Ishikawa (cell line): ENCODE measurements around the gene BEND5.

Experiments
- CREB1 ChIP-seq: IDR thresholded peaks from 2 replicates; pipeline ENCODE4 v1.6.1; 2012; ENCODE audit warnings: low read depth
- EP300 ChIP-seq: IDR thresholded peaks from 2 replicates; pipeline ENCODE4 v1.6.1; 2012; ENCODE audit warnings: borderline replicate concordance
- FOXM1 ChIP-seq: IDR thresholded peaks from 2 replicates; pipeline ENCODE4 v1.6.1; 2012; ENCODE audit warnings: low read depth, borderline replicate concordance
- MAX ChIP-seq: IDR thresholded peaks from 2 replicates; pipeline ENCODE4 v1.6.1; 2012
- RAD21 ChIP-seq: IDR thresholded peaks from 2 replicates; pipeline ENCODE4 v1.6.1; 2012; ENCODE audit warnings: low read depth
- REST ChIP-seq: IDR thresholded peaks from 2 replicates; pipeline ENCODE4 v1.6.1; 2012; ENCODE audit warnings: low read depth, mild to moderate bottlenecking
- YY1 ChIP-seq: IDR thresholded peaks from 2 replicates; pipeline ENCODE4 v1.6.1; 2012; ENCODE audit warnings: low read depth

GRCh38 chr1:48761411-48761810 is 15.3 kb downstream of the BEND5 start:
- no peak for TF ChIP-seq RAD21
- no peak for TF ChIP-seq YY1
- TF ChIP-seq MAX: no peak
- TF ChIP-seq EP300: no peak
- TF ChIP-seq FOXM1: no peak
- TF ChIP-seq CREB1: no peak
- TF ChIP-seq REST: no peak
